ENCODE data around the gene SKIC2.

DNA sequence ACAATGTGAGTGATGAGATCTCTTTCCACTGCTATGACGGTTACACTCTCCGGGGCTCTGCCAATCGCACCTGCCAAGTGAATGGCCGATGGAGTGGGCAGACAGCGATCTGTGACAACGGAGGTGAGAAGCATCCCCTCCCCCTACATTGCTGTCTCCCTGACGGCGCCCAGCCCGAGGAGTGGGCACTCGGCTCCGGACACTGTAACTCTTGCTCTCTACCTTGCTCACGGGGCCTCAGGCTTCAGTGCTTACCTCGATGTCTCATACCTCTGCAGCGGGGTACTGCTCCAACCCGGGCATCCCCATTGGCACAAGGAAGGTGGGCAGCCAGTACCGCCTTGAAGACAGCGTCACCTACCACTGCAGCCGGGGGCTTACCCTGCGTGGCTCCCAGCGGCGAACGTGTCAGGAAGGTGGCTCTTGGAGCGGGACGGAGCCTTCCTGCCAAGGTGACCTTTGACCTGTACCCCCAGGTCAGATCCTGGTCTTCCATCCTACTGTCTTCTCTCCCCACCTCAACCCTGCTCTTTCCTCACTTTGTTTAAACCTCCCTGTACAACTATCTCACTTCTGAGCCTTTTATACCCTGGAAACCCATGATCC lies 11.8 kb upstream of the SKIC2 start:
- TF ChIP-seq, protein P1, sequence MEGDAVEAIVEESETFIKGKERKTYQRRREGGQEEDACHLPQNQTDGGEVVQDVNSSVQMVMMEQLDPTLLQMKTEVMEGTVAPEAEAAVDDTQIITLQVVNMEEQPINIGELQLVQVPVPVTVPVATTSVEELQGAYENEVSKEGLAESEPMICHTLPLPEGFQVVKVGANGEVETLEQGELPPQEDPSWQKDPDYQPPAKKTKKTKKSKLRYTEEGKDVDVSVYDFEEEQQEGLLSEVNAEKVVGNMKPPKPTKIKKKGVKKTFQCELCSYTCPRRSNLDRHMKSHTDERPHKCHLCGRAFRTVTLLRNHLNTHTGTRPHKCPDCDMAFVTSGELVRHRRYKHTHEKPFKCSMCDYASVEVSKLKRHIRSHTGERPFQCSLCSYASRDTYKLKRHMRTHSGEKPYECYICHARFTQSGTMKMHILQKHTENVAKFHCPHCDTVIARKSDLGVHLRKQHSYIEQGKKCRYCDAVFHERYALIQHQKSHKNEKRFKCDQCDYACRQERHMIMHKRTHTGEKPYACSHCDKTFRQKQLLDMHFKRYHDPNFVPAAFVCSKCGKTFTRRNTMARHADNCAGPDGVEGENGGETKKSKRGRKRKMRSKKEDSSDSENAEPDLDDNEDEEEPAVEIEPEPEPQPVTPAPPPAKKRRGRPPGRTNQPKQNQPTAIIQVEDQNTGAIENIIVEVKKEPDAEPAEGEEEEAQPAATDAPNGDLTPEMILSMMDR (IDR thresholded peaks at IDR 0.05), result no peak
- no peak for TF ChIP-seq POLR2A (IDR thresholded peaks at IDR 0.05)
- TF ChIP-seq EP300 (IDR thresholded peaks at IDR 0.05), result no peak
